T-helper 1 cell treated with Interleukin-12 subunit alpha and Interleukin-12 subunit beta and Interleukin-4 antibody, amounts not matched to agents 30 μg/mL and 1 μg/mL, for 36 hours (primary cell): ENCODE results near the gene RNF43.

Experiments
- H3K27ac Mint-ChIP-seq: one replicate; pipeline ENCODE4 v1.8.0; 2021; ENCODE audit warnings: mild to moderate bottlenecking, mixed read lengths
- H3K27me3 Mint-ChIP-seq: one replicate; pipeline ENCODE4 v1.8.0; 2021; ENCODE audit warnings: low read depth, mixed read lengths
- H3K36me3 Mint-ChIP-seq: one replicate; pipeline ENCODE4 v1.8.0; 2021; ENCODE audit warnings: low read depth, mixed read lengths
- H3K4me1 Mint-ChIP-seq: one replicate; pipeline ENCODE4 v1.8.0; 2021; ENCODE audit warnings: low read depth, mixed read lengths
- H3K4me3 Mint-ChIP-seq: one replicate; pipeline ENCODE4 v1.8.0; 2021; ENCODE audit warnings: mild to moderate bottlenecking, moderate library complexity, mixed read lengths
- H3K9me3 Mint-ChIP-seq: one replicate; pipeline ENCODE4 v1.8.0; 2021; ENCODE audit warnings: mixed read lengths

RNF43 gene

DNA sequence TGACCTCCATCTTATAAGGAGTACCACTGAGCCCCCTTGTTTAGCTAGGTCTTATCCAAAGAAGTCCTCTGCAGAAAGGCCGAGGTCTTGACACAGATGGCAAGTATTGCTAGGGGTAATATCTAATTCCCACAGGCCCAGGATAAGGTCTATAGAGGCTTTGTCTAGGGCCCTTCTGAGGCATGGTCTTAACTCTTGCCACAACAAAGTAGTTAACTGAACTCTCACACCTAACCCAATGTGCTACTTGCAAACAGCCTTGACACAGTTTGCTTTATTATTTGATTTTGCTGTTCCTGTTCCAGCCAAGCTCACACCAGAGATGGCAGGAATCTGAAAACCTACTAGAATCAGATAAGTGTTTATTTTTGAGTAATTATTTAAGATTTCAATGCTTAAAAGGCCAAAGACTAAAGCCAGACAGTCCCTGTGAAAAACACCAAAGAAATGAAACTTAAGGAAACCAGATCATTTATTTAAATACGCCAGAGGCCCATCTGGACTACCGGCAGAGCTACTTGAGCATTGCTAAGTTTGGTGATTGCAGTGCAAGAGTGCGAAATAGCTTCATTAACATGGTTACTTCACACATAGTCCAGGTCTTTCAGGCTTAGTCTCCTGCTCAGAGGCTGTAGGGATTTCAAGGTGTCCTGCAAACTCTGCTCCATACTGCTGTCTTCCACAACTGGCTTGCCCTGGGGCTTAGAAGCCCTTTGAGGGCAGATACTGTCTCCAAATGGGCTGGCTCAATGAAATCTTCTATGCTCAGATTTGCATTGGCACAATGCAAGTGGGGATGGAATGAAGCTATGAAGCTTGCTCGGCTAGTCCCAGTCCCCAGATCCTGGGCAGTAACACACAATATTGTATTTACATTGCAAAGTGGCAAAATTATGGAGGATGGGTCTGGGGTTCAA, 36.9 kb downstream of the RNF43 start:
- H3K27ac Mint-ChIP-seq = peak overlapping the region; percentile 11
- H3K4me3 Mint-ChIP-seq = no peak overlapping the region
- H3K27me3 Mint-ChIP-seq = no peaks in the 10 kb centered on the region
- no peaks in the 10 kb centered on the region for H3K36me3 Mint-ChIP-seq
- H3K9me3 Mint-ChIP-seq = no peaks in the 10 kb centered on the region
- H3K4me1 Mint-ChIP-seq = peaks cover 43% of the 10 kb centered on the region

DNA sequence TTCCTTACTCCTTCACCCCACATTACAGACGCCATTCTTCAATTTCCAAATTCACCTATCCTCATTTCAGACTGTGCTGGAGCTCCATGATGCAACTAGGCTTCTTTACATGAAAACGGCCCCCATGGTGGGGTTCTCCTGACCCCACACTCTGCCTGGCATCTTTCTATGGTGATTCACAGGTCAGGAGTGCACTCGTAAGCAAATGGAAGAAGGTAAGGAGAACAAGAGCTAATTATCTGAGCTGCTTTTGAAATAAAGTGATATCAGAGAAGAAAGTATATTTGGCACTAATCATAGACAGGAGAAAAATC, 37.9 kb downstream of the RNF43 start:
- Mint-ChIP-seq H3K9me3 (no peaks in the 10 kb centered on the region), H3K4me1 (peaks cover 39% of the 10 kb centered on the region), H3K36me3 (peaks cover 6% of the 10 kb centered on the region), H3K27me3 (no peaks in the 10 kb centered on the region), H3K4me3 (no peak overlapping the region), H3K27ac (peak overlapping the region; percentile 62)

DNA sequence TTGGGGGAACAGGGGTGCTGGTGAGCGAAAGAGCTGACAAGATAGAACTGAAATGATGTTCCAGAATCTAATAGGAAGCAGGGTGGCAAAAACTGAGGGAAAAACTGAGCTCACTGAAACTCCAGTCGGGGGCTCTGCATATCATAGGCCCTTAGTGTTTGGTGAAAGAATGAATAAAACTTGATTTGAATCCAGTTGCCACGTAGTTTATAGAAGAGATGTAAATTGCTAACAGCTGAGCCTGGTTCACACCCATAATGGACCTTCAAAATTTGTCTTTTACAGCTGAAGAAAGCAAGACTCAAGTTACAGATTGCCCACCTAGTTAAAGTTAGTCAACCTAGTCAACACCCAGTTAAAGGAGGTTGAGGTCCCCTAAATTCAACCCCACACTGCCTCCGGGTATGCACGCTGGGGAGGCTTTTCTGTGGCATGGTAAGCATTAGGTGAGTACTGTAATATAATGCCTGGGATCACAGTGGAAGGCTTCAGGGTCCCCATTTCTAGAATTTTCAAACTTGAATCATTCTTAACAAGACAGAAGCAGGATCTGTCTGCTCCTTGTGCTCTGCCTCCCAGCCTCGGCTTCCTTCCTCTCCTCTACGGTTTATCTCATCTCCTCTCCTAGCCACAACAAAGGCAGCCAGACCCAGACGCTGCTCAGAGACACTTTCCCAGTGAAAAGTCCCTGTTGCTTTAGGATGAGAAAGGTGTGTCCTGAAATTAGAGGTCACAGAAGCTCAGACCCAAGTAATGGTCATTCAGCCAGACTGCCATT, 38.4 kb downstream of the RNF43 start:
- Mint-ChIP-seq H3K4me1 (peaks cover 37% of the 10 kb centered on the region), H3K27ac (peak overlapping the region; percentile 62), H3K36me3 (peaks cover 6% of the 10 kb centered on the region), H3K4me3 (no peak overlapping the region), H3K9me3 (no peaks in the 10 kb centered on the region), H3K27me3 (no peaks in the 10 kb centered on the region)

DNA sequence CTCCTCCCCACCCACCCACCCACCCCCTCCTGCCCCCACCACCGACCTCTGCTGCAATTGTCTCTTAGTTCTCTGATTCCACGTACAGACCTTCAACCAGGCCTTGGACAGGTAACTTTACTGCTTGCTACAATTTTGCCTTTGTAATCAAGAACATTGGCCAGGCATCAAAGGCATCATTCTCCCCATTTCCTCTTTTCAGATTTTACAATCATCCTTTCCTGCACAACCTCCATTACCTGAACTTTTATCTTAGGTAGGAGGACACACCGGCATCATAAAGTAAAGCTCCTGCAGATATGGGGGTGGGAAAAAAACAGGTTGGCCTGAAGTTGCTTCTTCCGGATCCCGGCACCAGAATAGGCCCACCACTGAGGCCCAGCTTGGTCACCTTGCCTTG, 39.7 kb downstream of the RNF43 start:
- peaks cover 31% of the 10 kb centered on the region for H3K4me1 Mint-ChIP-seq
- H3K9me3 Mint-ChIP-seq = no peaks in the 10 kb centered on the region
- H3K36me3 Mint-ChIP-seq = peaks cover 9% of the 10 kb centered on the region
- H3K27ac Mint-ChIP-seq = no peak overlapping the region
- H3K27me3 Mint-ChIP-seq = no peaks in the 10 kb centered on the region
- no peak overlapping the region for H3K4me3 Mint-ChIP-seq

DNA sequence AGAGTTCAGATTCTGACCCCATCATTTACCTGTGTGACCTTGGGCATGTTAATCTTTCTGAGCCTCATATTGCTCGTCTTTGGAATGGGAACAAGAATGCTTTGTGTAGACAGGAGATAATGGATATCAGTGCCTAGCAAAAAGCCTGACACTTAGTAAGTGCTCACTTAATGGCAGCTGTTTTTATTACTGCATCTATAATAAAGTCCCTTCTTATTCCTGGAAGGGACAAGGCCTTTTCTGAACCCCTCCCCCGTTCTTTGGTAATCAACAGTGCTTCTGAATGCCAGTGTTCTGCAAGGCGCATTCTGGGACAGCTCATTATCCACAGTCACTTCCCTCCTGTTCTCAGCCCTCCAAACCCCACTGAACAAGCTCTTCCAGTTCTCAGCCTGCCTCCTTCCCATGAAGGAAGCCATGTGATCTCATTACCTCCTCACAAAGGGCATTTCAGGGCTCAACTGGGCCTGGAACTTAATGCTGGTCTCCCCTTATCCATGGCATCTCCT, 40.2 kb downstream of the RNF43 start:
- H3K4me3 Mint-ChIP-seq = no peak overlapping the region
- no peak overlapping the region for H3K27ac Mint-ChIP-seq
- H3K9me3 Mint-ChIP-seq = no peaks in the 10 kb centered on the region
- H3K36me3 Mint-ChIP-seq = peaks cover 9% of the 10 kb centered on the region
- H3K27me3 Mint-ChIP-seq = no peaks in the 10 kb centered on the region
- peaks cover 26% of the 10 kb centered on the region for H3K4me1 Mint-ChIP-seq

DNA sequence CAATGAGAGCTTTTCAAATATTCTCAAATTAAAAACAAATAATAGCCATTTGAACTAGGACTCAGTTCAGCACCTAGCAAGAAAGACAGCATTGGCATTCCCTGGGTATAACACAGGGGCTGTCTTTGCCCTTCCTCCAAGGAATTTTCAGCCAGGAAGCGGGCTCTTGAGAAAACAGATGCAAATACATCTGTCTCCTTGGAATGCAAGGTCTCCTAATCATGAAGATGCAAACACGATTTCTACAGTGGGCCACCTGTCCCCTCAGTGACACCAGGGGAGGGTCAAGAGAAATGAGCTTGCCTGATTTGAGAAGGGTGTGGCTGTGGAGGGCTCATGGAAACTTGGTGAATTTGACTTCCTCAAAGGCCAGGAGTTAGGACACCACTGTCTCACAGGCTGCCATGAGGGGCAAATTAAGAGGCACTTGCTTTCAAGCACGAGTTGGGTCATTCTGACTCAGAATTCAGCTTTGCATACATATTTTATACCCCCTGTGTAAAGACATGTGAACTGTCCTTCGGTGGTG, 40.8 kb downstream of the RNF43 start:
- Mint-ChIP-seq H3K36me3 (peaks cover 9% of the 10 kb centered on the region), H3K9me3 (no peaks in the 10 kb centered on the region), H3K27ac (no peak overlapping the region), H3K4me1 (peaks cover 21% of the 10 kb centered on the region), H3K27me3 (no peaks in the 10 kb centered on the region), H3K4me3 (no peak overlapping the region)

DNA sequence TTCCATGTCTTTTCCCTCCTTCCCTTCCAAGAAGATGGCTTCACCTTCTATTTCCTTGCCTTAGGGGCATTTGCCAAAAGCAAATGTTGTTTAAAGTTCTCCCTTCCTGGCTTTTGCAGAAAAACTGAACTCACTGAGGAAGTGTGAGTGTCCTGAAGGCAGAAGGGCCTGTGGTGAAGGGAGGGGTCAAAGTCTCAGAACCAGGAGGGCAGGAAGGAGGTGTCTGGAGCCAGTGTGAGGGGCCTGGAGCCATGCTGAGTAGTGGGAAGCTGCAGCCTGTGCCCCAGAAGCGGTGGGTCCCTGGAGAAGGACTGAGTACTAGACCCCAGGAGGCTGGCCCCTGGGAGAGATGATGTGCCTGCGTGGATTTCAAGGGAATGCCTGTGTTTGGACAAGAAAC, 41.5 kb downstream of the RNF43 start:
- Mint-ChIP-seq H3K4me3 (no peak overlapping the region), H3K4me1 (peaks cover 17% of the 10 kb centered on the region), H3K9me3 (no peaks in the 10 kb centered on the region), H3K27me3 (no peaks in the 10 kb centered on the region), H3K27ac (no peak overlapping the region), H3K36me3 (peaks cover 9% of the 10 kb centered on the region)

DNA sequence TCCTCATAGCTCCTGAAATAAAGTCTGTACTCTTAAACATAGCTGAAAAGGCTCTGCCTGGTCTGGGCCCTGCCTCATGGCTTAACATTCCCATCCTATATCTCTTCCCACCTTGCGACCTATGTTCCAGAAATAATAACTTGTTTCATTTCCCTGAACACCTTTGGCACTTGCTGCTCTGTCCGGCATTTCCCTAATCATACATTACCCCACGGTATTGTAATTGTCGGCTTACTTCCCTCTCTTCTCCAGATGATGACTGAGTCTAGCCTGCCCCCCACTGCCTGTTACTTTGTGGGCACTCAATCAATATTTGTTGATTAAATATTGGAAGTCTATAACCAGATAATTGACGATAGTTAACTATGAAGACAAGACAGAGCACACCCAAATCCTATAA, 42.1 kb downstream of the RNF43 start:
- Mint-ChIP-seq H3K27ac (no peak overlapping the region), H3K4me1 (peaks cover 21% of the 10 kb centered on the region), H3K36me3 (peaks cover 10% of the 10 kb centered on the region), H3K27me3 (no peaks in the 10 kb centered on the region), H3K4me3 (no peak overlapping the region), H3K9me3 (no peaks in the 10 kb centered on the region)

DNA sequence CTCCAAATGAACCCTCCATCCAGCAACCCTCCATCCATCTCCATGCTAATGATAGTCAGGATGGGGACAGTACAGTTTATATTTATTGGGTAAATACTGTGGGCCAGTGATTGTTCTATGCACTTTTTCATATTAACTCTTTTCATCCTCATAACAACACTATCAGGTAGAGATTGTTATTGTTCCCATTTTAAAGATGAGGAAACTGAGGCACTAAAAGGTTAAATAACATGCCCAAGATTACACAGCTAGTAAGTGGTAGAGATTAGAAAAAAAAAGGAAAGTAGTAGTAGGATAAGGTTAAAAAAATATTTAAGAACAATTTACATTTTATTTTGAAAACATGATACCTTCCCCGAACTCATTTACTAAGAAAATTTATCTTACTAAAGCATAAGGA, 43.4 kb downstream of the RNF43 start:
- peaks cover 10% of the 10 kb centered on the region for H3K36me3 Mint-ChIP-seq
- H3K4me1 Mint-ChIP-seq = peaks cover 21% of the 10 kb centered on the region
- no peaks in the 10 kb centered on the region for H3K27me3 Mint-ChIP-seq
- no peaks in the 10 kb centered on the region for H3K9me3 Mint-ChIP-seq
- H3K4me3 Mint-ChIP-seq = no peak overlapping the region
- no peak overlapping the region for H3K27ac Mint-ChIP-seq

DNA sequence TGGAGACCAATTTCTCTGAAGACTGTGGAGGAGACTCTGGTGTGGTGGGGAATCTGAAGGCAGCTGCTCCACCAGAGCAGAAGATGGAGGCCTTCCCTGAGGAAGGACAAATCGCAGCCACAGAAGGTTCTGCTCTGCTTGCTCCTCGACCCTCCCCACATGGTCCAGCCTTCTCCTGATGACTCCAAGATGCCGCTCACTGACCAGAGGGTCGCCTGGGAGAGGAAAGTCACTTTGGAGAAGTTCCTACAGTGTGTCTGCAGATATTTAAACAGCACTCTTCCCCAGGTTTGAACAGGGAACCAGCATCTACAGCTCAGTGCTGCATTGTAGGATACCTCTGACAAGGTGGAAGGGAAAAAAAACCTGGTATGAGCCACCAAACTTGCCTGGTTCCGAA, 44.3 kb downstream of the RNF43 start:
- H3K4me3 Mint-ChIP-seq = no peak overlapping the region
- no peaks in the 10 kb centered on the region for H3K9me3 Mint-ChIP-seq
- H3K27ac Mint-ChIP-seq = no peak overlapping the region
- peaks cover 10% of the 10 kb centered on the region for H3K36me3 Mint-ChIP-seq
- no peaks in the 10 kb centered on the region for H3K27me3 Mint-ChIP-seq
- peaks cover 18% of the 10 kb centered on the region for H3K4me1 Mint-ChIP-seq

DNA sequence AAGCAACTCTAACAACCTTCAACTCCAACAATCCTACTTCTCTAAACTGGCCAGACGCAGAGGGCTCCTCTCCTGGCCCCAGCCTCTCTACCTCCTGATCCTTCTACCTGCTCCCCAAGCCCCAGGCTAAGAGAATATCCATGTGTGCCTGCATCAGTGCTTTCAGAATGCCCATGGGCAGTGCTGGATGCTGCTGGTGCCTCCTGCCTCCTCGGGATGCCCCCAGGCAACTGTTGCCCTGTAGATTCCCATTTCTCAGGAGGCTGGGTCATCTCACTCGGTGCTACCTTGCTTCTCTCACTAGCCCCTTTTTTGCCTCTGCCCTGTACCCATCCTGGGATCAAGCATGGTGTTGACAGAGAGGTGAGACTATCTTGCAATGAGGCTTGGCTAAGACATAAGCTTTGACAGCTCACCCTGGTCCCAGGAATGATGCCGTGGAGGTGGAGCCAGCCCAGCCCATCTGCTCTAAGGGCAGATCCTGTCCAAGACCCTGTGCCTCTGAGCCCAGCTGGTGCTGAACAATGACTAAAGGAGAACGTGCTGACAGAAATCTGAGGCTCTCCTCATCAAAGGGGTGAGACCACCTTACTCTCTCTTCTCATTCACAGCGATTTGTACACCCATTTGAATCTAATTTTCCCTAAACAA, 45.9 kb downstream of the RNF43 start:
- peaks cover 10% of the 10 kb centered on the region for H3K36me3 Mint-ChIP-seq
- H3K9me3 Mint-ChIP-seq = no peaks in the 10 kb centered on the region
- no peak overlapping the region for H3K4me3 Mint-ChIP-seq
- H3K27me3 Mint-ChIP-seq = no peaks in the 10 kb centered on the region
- H3K27ac Mint-ChIP-seq = no peak overlapping the region
- H3K4me1 Mint-ChIP-seq = peaks cover 15% of the 10 kb centered on the region

DNA sequence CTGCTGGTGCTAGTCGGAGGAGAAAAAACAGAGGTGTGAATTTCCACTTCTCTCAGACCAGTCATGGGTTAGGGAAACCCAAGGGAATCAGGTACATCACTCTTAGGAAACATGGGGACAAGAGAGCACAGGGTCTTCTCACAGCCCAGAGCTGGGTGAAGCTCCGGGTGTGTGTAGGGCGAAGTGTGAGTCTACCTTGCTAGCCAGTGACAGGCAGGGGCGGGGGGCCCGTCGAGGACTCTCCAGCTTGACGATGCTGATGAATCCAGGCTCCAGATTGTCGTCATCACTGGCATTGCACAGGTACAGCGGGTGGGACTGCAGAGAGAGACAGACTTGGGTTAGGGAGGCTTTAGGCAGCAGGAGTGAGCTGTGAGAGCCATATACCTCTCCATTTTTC, 46.6 kb downstream of the RNF43 start:
- H3K27ac Mint-ChIP-seq = no peak overlapping the region
- H3K9me3 Mint-ChIP-seq = no peaks in the 10 kb centered on the region
- peaks cover 15% of the 10 kb centered on the region for H3K4me1 Mint-ChIP-seq
- H3K36me3 Mint-ChIP-seq = peaks cover 10% of the 10 kb centered on the region
- no peak overlapping the region for H3K4me3 Mint-ChIP-seq
- H3K27me3 Mint-ChIP-seq = no peaks in the 10 kb centered on the region

DNA sequence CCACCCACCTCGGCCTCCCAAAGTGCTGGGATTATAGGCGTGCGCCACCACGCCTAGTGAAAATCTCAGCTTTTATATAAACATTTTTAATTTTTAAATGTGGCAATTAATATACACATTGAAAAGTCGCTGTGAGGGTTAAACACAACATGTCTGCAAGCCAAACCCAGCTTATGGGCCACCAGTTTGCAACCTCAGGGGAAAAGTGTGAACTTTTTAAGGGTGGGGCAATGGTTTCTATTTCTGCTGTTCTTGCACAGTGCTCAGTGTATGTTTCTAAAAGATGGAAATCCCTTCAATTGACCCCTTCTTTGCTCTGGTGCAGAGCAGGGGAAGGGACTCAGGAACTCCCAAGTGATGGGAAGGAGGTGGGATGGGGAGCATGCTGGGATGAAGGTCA, 47.0 kb downstream of the RNF43 start:
- no peak overlapping the region for H3K4me3 Mint-ChIP-seq
- H3K9me3 Mint-ChIP-seq = no peaks in the 10 kb centered on the region
- H3K4me1 Mint-ChIP-seq = peaks cover 15% of the 10 kb centered on the region
- no peak overlapping the region for H3K27ac Mint-ChIP-seq
- no peaks in the 10 kb centered on the region for H3K27me3 Mint-ChIP-seq
- H3K36me3 Mint-ChIP-seq = peaks cover 10% of the 10 kb centered on the region

DNA sequence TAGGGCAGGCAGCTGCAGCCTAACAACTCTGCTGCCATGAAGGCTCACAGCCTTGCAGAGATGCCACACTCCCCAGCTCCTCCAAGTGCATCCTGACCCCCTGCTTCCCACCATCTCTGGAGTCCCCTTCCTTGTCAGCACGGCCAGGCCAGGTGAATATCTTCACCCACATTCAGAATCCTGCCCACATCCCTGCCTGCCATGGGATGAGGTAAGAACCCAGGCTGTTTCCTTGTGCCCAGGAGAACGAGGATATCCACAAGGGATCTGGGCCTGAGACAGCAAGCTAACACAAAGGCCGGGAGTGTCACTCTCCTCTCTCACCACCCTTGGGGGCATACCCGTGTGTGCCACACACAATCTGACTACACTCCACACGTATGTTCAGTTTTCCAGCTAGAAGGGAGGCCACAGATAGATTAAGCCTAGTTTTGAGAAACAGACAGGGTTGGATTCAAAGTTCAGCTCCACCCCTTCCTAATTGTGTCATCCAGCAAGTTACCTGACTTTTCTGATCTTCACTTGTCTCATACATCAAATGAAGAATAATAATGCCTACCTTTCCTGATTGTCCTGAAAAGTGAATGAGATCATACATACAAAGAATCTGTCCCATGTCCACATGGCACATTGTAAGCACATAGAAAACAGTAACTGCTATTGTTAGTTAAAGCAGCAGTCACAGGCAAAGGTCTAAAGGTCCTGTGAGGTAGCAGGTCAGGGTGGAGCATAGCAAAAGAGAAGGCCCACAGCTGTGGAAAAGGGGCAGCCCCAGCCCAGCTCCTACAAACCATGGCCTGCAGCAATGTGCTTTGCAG, 47.9 kb downstream of the RNF43 start:
- Mint-ChIP-seq H3K4me1 (peaks cover 15% of the 10 kb centered on the region), H3K36me3 (peaks cover 4% of the 10 kb centered on the region), H3K9me3 (no peaks in the 10 kb centered on the region), H3K27ac (no peak overlapping the region), H3K27me3 (no peaks in the 10 kb centered on the region), H3K4me3 (no peak overlapping the region)
